Measurements from ENCODE around the gene SNX24. TPM values are rescaled to one million over a fixed set of nuclear protein-coding genes. Genes with fewer than 3 reads are reported as not detected.

The SNX24 gene
- total and polyA plus RNA-seq, 9 of the 15 experiments (the other 6 are each of a cell fraction or from before 2014, with no cell fraction given) = 5.3 to 10.1 (median 7.9) TPM

GRCh38 chr5:122863240-122863639, 17.8 kb downstream of the SNX24 start (continued):
- TF ChIP-seq XRCC3 (IDR thresholded peaks at IDR 0.05) (no peak), MAFF (IDR thresholded peaks at IDR 0.05; ENCODE audit: low read length) (no peak), ARID2 (IDR thresholded peaks at IDR 0.05) (no peak), HNRNPK (IDR thresholded peaks at IDR 0.05; ENCODE audit: low read depth, low read length, poor library complexity, severe bottlenecking) (no peak), CBX8 (IDR thresholded peaks at IDR 0.05; ENCODE audit: borderline replicate concordance, extremely low read depth, low read depth, low read length, poor library complexity, severe bottlenecking) (no peak), ZNF124 (CRISPR knock-in tag; IDR thresholded peaks at IDR 0.05) (no peak), ZFP30 (CRISPR knock-in tag; IDR thresholded peaks at IDR 0.05; ENCODE audit: borderline replicate concordance) (no peak), RAD21 (CRISPR knock-in tag; conservative IDR thresholded peaks at IDR 0.05 in 1 of 2, IDR thresholded peaks at IDR 0.05 in 1 of 2) (no peak), ATF3 (IDR thresholded peaks at IDR 0.05) (peak; percentile 64), ATF3 (CRISPR knock-in tag; conservative IDR thresholded peaks at IDR 0.05) (no peak), NEUROD1 (IDR thresholded peaks at IDR 0.05; ENCODE audit: borderline replicate concordance, low read depth, low read length, partially characterized antibody) (peak; percentile 54), TRIM25 (IDR thresholded peaks at IDR 0.05; ENCODE audit: borderline replicate concordance) (no peak), KLF1 (tag; IDR thresholded peaks at IDR 0.05) (no peak), CHD1 (IDR thresholded peaks at IDR 0.05; ENCODE audit: low read length) (no peak), ETV1 (tag; conservative IDR thresholded peaks at IDR 0.05; ENCODE audit: low read depth) (no peak)
- TF ChIP-seq, protein P1, sequence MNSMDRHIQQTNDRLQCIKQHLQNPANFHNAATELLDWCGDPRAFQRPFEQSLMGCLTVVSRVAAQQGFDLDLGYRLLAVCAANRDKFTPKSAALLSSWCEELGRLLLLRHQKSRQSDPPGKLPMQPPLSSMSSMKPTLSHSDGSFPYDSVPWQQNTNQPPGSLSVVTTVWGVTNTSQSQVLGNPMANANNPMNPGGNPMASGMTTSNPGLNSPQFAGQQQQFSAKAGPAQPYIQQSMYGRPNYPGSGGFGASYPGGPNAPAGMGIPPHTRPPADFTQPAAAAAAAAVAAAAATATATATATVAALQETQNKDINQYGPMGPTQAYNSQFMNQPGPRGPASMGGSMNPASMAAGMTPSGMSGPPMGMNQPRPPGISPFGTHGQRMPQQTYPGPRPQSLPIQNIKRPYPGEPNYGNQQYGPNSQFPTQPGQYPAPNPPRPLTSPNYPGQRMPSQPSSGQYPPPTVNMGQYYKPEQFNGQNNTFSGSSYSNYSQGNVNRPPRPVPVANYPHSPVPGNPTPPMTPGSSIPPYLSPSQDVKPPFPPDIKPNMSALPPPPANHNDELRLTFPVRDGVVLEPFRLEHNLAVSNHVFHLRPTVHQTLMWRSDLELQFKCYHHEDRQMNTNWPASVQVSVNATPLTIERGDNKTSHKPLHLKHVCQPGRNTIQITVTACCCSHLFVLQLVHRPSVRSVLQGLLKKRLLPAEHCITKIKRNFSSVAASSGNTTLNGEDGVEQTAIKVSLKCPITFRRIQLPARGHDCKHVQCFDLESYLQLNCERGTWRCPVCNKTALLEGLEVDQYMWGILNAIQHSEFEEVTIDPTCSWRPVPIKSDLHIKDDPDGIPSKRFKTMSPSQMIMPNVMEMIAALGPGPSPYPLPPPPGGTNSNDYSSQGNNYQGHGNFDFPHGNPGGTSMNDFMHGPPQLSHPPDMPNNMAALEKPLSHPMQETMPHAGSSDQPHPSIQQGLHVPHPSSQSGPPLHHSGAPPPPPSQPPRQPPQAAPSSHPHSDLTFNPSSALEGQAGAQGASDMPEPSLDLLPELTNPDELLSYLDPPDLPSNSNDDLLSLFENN (IDR thresholded peaks at IDR 0.05; ENCODE audit: low read depth in 2 of 2, low read length in 2 of 2) = 0 out of 4 replicates have a peak, but pooled peaks of 1 of the 2 experiments have one; percentile 62
- TF ChIP-seq, protein P2, sequence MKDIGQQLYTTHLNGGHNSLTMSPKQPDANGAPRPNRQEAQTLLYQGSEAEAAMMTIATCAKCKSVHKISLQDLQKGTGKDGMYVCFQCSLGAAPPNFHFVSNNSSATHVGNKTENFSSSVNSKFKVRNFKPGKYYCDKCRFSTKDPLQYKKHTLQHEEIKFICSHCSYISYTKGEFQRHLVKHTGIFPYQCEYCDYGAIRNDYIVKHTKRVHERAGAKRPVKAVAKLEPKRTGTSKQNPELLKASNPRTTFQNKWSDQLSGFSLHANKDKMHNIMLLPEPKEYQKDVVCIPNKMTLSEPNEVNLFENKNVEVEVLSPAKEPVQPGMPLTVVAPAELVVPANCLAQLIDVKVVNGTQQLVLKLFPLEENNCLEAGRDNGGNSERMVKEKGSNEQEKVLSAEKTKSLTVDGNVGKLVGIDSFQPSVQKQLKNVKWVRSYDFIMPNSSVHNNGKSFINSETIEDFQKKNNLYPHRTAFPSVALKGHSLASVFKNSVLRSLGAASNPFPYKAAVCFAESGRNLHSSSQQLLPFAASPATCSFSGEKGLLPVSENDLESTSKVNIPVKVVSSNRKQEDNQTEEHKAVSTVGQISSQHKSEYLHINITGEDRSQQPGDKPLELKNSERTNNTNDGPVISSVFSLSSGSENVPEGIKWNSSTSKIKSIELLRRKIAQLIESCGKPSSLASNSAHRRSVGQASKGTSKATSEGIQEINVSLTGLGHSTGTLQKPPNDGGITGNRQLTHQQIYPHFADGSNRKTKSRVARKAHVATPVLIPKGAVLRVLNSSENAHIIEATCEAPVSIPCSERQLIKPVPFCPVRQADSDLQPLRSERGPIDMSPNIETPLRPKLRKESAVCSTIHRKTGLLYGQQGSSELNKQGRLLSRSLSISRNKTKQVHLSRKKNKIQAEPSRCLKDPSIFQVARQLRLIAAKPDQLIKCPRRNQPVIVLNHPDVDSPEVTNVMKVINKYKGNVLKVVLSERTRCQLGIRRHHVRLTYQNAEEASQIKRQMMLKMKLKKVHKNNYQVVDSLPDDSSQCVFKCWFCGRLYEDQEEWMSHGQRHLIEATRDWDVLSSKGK (CRISPR knock-in tag; IDR thresholded peaks at IDR 0.05) = no peak
